Activated naive CD8-positive, alpha-beta T cell (primary cell): Measurements from ENCODE around the gene SLC34A1.
"Not testable (repeated sequence)": the region's sequence is repeated elsewhere in the genome, so short reads cannot be mapped to it uniquely, and the experiment has no call there.

ENCODE experiments used
- H3K27ac Mint-ChIP-seq: one replicate; pipeline ENCODE4 v1.8.0; 2021; ENCODE audit warnings: mixed read lengths
- H3K27me3 Mint-ChIP-seq: one replicate; pipeline ENCODE4 v1.8.0; 2021; ENCODE audit warnings: mixed read lengths
- H3K36me3 Mint-ChIP-seq: one replicate; pipeline ENCODE4 v1.8.0; 2021; ENCODE audit warnings: mixed read lengths
- H3K4me1 Mint-ChIP-seq: one replicate; pipeline ENCODE4 v1.8.0; 2021; ENCODE audit warnings: low read depth, mixed read lengths
- H3K4me3 Mint-ChIP-seq: one replicate; pipeline ENCODE4 v1.8.0; 2021; ENCODE audit warnings: mild to moderate bottlenecking, mixed read lengths
- H3K9me3 Mint-ChIP-seq: one replicate; pipeline ENCODE4 v1.8.0; 2021; ENCODE audit warnings: low read depth, mixed read lengths

SLC34A1 gene

DNA sequence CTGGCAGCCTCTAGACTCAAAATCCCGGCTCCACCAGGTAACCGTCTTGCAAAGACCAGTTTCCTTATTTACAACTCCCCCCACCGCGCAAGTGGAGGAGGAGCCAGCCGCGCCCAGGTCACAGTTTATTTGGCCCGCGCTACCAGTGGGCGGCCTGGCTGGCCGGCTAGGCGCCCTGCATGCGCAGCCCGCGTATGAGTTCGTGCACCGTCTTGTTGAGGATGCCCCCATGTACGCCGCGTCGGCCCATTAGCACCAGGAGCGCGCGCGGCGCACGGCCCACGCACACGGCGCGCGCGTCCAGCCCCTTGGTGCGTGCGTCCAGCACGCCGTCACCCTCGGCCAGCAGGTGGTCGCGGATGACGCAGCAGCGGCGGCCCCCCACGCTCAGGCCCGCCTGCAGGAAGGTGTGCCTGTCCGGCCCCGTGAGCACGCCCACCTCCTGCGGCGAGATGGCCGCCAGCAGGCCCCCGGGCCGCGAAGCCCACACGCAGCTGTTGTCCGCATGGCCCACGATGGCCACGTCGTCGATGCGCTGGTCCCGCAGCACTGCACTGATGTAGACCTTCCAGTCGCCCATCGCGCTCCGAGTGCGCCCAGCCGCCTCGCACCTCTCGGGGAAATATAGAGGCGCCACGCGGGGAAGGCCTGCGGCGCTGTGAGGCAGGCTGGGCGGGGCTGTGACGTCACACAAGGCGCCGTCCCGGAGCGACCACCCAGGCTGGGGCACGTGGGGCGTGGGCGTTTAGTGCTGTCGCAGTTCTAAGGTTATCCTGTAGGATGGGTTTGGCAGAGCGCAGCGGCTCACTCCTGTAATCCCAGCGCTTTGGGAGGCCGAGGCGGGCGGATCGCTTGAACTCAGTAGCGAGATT lies 16.0 kb downstream of the SLC34A1 start, which contains the start of gene PFN3:
PFN3 (minus strand) TSS at position 665 of the 872 bp plus-strand sequence; CDS start at position 580, 85 bp downstream.
- H3K36me3 Mint-ChIP-seq: no peaks in the 10 kb centered on the region
- no peaks in the 10 kb centered on the region for H3K27me3 Mint-ChIP-seq
- H3K9me3 Mint-ChIP-seq: no peaks in the 10 kb centered on the region
- peaks cover 17% of the 10 kb centered on the region for H3K4me1 Mint-ChIP-seq
- H3K4me3 Mint-ChIP-seq: no peak within 1 kb of the TSS
- H3K27ac Mint-ChIP-seq: no peak within 1 kb of the TSS

- Mint-ChIP-seq H3K27me3 (no peaks in the 10 kb centered on the region), H3K4me3 (peak overlapping the region; percentile 82), H3K27ac (no peak overlapping the region), H3K4me1 (peaks cover 21% of the 10 kb centered on the region), H3K36me3 (no peaks in the 10 kb centered on the region), H3K9me3 (no peaks in the 10 kb centered on the region)
These were observed 18.2 kb downstream of the SLC34A1 start for GRCh38 chr5:177402271-177403043.

DNA sequence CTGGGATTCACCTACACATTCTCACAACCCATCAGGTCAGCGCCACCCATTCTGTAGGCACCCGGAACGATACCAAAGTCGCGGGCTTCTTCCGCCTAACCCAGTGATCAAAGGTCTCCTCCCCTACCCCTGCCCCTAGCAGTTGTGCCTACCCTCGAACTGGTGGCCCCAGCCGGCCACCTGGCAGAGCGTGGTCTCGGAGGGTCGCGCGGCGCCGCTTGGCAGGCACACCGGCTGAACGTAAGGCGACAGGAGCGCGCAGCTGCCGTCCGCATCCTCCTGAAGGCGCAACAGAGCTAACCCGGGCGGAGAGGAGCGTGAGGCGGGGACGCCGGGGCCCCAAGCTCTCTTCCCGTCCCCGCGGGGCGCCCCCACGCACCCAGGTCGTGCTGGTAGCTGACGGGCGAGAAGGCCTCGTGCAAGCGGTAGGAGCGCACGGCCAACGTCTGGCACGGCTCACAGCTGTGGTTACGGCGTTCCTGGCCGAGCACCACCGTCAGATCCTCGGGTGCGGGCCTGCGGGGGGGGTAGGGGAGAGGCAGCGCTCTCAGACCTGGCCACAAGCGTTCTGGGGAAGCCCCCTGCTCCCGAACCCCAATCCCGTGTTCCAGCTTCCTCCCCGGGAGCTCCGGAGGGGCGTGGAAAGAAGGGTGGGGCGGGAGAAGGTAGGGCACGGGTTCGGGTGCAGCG lies 19.0 kb downstream of the SLC34A1 start:
- Mint-ChIP-seq H3K27ac (no peak overlapping the region), H3K9me3 (no peaks in the 10 kb centered on the region), H3K4me3 (peak overlapping the region; percentile 82)

GRCh38 chr5:177403792-177404640 lies 19.8 kb downstream of the SLC34A1 start:
- Mint-ChIP-seq H3K27me3 (no peaks in the 10 kb centered on the region), H3K4me1 (peaks cover 21% of the 10 kb centered on the region), H3K4me3 (peak overlapping the region; percentile 82), H3K9me3 (no peaks in the 10 kb centered on the region), H3K36me3 (no peaks in the 10 kb centered on the region), H3K27ac (no peak overlapping the region)

More for the DNA sequence above, 19.0 kb downstream of the SLC34A1 start:
- no peaks in the 10 kb centered on the region for H3K27me3 Mint-ChIP-seq
- no peaks in the 10 kb centered on the region for H3K36me3 Mint-ChIP-seq
- H3K4me1 Mint-ChIP-seq: peaks cover 21% of the 10 kb centered on the region

DNA sequence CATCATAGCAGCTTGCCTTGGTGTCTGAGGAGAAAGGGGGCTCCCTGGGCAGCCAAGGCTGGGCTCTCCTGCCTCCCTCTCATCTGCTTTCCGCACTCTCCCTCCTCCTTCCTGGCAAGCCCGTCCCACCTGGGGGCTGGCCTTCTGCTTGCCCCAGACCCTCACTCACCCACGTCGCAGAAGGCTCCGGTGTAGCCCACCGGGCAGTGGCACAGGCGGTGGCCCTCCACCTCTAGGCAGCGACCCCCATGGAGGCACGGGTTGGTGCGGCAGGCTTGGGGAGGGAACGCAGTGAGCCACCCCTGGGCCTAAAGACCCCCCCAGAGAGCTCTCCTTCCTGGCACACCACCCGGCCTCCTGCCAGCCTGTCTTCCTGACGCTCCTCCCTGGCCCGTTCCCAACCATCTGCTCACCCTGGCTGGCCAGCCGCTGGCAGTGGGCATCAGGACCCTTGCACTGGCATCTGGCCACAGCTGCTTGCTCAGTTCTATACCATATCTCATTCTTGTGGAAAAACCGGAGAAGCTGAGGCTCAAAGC lies 20.5 kb downstream of the SLC34A1 start:
- Mint-ChIP-seq H3K27ac (no peak overlapping the region), H3K36me3 (no peaks in the 10 kb centered on the region), H3K9me3 (no peaks in the 10 kb centered on the region), H3K4me3 (peak overlapping the region; percentile 23), H3K27me3 (no peaks in the 10 kb centered on the region), H3K4me1 (peaks cover 21% of the 10 kb centered on the region)

GRCh38 chr5:177405312-177405711 lies 21.1 kb downstream of the SLC34A1 start:
- Mint-ChIP-seq H3K4me1 (peaks cover 21% of the 10 kb centered on the region), H3K36me3 (no peaks in the 10 kb centered on the region), H3K27ac (no peak overlapping the region), H3K9me3 (no peaks in the 10 kb centered on the region), H3K27me3 (no peaks in the 10 kb centered on the region), H3K4me3 (peak overlapping the region; percentile 30)

- Mint-ChIP-seq H3K9me3 (no peaks in the 10 kb centered on the region), H3K27me3 (no peaks in the 10 kb centered on the region), H3K4me1 (peaks cover 25% of the 10 kb centered on the region), H3K27ac (no peak overlapping the region), H3K4me3 (no peak overlapping the region), H3K36me3 (no peaks in the 10 kb centered on the region)
These were observed 21.6 kb downstream of the SLC34A1 start for GRCh38 chr5:177405805-177406204.

DNA sequence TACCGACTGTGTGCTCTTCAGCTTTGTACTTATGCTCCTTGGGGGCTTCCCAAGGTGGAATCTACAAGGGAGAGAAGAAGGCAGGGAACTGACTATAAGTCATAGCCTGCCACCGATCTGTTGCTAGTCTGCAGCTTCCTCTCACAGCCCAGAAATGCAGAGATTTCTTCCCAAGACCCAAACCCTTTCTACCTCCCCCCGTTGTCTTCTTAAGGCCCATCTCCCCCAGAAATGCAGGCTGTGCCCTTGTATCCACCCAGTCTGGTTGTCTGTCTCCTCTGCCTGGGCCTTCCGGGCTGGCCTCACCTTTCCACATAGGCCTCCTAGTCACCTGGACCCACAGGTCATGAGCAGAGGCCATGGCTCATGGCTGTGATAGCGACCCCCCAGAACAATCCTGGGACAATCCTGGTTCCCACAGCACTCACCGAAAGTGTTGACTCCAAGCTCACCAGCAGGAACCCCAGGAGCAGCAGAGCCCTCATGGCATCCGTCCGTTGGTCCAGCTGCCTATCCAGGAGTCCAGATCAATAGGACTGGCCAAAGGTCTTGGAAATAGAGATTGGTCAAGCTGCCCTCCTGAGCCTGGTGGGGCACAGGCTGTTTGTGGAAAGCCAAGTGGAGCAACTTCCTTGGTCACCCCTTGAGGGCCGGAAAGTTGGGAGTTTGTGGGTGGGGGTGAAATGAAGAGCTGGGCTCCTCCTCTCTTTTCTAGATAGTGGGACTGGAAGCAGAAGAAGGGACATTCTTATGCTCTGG lies 25.0 kb downstream of the SLC34A1 start, which contains the start of gene F12:
F12 (minus strand) TSS at position 522 of the 759 bp plus-strand sequence; CDS start at position 485, 37 bp downstream.
- Mint-ChIP-seq H3K27ac (no peak within 1 kb of the TSS), H3K4me1 (peaks cover 25% of the 10 kb centered on the region), H3K4me3 (no peak within 1 kb of the TSS), H3K9me3 (no peaks in the 10 kb centered on the region), H3K36me3 (no peaks in the 10 kb centered on the region), H3K27me3 (no peaks in the 10 kb centered on the region)

- H3K36me3 Mint-ChIP-seq: no peaks in the 10 kb centered on the region
- H3K4me1 Mint-ChIP-seq: peaks cover 23% of the 10 kb centered on the region
- H3K27me3 Mint-ChIP-seq: no peaks in the 10 kb centered on the region
- no peaks in the 10 kb centered on the region for H3K9me3 Mint-ChIP-seq
- H3K27ac Mint-ChIP-seq: no peak overlapping the region
- no peak overlapping the region for H3K4me3 Mint-ChIP-seq
These were observed 26.3 kb downstream of the SLC34A1 start for GRCh38 chr5:177410575-177410974.

- H3K27ac Mint-ChIP-seq: no peak overlapping the region
- H3K4me3 Mint-ChIP-seq: no peak overlapping the region
- no peaks in the 10 kb centered on the region for H3K36me3 Mint-ChIP-seq
- H3K27me3 Mint-ChIP-seq: no peaks in the 10 kb centered on the region
- H3K4me1 Mint-ChIP-seq: peaks cover 25% of the 10 kb centered on the region
- no peaks in the 10 kb centered on the region for H3K9me3 Mint-ChIP-seq
These were observed 28.5 kb downstream of the SLC34A1 start for GRCh38 chr5:177412603-177413233.

DNA sequence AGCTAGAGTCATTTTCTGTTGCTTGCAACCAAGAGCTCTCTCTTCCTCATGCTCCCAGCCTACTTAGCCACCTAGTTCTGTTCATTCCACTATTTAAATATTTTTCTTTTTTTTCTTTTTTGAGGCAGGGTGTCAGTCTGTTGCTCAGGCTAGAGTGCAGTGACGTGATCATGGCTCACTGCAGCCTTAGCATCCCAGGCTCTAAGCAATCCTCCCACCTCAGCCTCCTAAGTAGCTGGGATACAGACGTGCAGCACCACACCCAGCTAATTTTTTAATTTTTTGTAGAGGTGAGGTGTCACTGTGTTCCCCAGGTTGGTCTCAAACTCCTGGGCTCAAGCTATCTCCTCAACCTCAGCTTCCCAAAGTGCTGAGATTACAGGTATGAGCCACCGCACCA lies 30.2 kb downstream of the SLC34A1 start:
- Mint-ChIP-seq H3K27ac (no peak overlapping the region), H3K4me1 (peaks cover 25% of the 10 kb centered on the region), H3K9me3 (no peaks in the 10 kb centered on the region), H3K36me3 (no peaks in the 10 kb centered on the region), H3K27me3 (no peaks in the 10 kb centered on the region), H3K4me3 (no peak overlapping the region)

- not testable (repeated sequence) for H3K36me3 Mint-ChIP-seq, H3K27ac Mint-ChIP-seq, H3K4me3 Mint-ChIP-seq, H3K9me3 Mint-ChIP-seq, H3K27me3 Mint-ChIP-seq
- peaks cover 18% of the 10 kb centered on the region for H3K4me1 Mint-ChIP-seq
These were observed 32.8 kb downstream of the SLC34A1 start for GRCh38 chr5:177417081-177417480.

DNA sequence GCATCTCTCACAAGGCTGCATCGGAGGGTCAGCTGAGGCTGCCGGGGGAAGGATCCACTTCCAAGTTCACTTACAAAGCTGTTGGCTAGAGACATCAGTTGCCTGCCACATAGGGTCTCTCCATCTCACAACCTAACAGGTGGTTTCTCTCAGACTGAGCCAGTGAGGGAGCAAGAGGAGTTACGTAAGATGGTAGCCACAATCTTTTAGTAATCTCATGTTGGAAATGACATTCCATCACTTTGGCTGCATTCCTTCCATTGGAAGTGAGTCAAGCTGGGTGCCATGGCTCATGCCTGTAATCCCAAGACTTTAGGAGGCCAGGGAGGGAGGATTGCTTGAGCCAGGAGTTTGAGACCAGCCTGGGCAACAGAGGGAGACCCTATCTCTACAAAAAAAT lies 34.8 kb downstream of the SLC34A1 start:
- H3K27me3 Mint-ChIP-seq: no peaks in the 10 kb centered on the region
- no peak overlapping the region for H3K27ac Mint-ChIP-seq
- H3K4me3 Mint-ChIP-seq: no peak overlapping the region
- peaks cover 10% of the 10 kb centered on the region for H3K4me1 Mint-ChIP-seq
- H3K36me3 Mint-ChIP-seq: no peaks in the 10 kb centered on the region
- no peaks in the 10 kb centered on the region for H3K9me3 Mint-ChIP-seq
